Loucy (cell line): Measurements from ENCODE around the gene ERCC6L2.

Experiments used
- EZH2phosphoT487 ChIP-seq: fragments of 200-600 bp; IDR thresholded peaks from 2 replicates; pipeline ENCODE4 v1.6.1; 2018; ENCODE audit warnings: antibody characterized with exemption, mild to moderate bottlenecking, moderate library complexity, borderline replicate concordance
- TF ChIP-seq, protein P1 (sequence below): fragments of 200-600 bp; sonication (generic); conservative IDR thresholded peaks from 2 replicates; pipeline ENCODE4 v1.5.1; 2014; ENCODE audit warnings: mild to moderate bottlenecking, antibody characterized with exemption, low read length

- TF ChIP-seq, protein P1, sequence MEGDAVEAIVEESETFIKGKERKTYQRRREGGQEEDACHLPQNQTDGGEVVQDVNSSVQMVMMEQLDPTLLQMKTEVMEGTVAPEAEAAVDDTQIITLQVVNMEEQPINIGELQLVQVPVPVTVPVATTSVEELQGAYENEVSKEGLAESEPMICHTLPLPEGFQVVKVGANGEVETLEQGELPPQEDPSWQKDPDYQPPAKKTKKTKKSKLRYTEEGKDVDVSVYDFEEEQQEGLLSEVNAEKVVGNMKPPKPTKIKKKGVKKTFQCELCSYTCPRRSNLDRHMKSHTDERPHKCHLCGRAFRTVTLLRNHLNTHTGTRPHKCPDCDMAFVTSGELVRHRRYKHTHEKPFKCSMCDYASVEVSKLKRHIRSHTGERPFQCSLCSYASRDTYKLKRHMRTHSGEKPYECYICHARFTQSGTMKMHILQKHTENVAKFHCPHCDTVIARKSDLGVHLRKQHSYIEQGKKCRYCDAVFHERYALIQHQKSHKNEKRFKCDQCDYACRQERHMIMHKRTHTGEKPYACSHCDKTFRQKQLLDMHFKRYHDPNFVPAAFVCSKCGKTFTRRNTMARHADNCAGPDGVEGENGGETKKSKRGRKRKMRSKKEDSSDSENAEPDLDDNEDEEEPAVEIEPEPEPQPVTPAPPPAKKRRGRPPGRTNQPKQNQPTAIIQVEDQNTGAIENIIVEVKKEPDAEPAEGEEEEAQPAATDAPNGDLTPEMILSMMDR, result no peak
- no peak for TF ChIP-seq EZH2phosphoT487
Observed at GRCh38 chr9:95852059-95853032, 23.1 kb upstream of the ERCC6L2 start.
